Activated B cell treated with CpG ODN at 0.5 μM for 24 hours (primary cell): Measurements from ENCODE around the gene FXN. TPM values are rescaled to one million over a fixed set of nuclear protein-coding genes. Genes with fewer than 3 reads are reported as not detected.

Source experiments
- ATAC-seq: fragments of 200-7000 bp; cut with Tn5 transposase; one replicate; pipeline ENCODE4 v1.10.0; 2021; ENCODE audit warnings: low read depth, mild to moderate bottlenecking, moderate library complexity
- CTCF ChIA-PET: fragments of 350-600 bp; sonication (Branson Sonifier 250); formaldehyde crosslinking; loops from one replicate; lab custom pipeline; 2021; ENCODE audit warnings: antibody characterized with exemption; lab: Charles Lee
- POLR2A ChIA-PET: fragments of 350-600 bp; sonication (Branson Sonifier 250); formaldehyde crosslinking; loops from one replicate; lab custom pipeline; 2021; ENCODE audit warnings: antibody characterized with exemption; lab: Charles Lee
- DNase-seq: peaks from one replicate; pipeline ENCODE4 v3.0.0; 2022
- H3K27ac Mint-ChIP-seq: one replicate; pipeline ENCODE4 v1.8.0; 2020; ENCODE audit warnings: mixed read lengths
- H3K27me3 Mint-ChIP-seq: one replicate; pipeline ENCODE4 v1.8.0; 2021; ENCODE audit warnings: mixed read lengths
- H3K36me3 Mint-ChIP-seq: one replicate; pipeline ENCODE4 v1.8.0; 2021; ENCODE audit warnings: low read depth, mixed read lengths
- H3K4me1 Mint-ChIP-seq: one replicate; pipeline ENCODE4 v1.8.0; 2021; ENCODE audit warnings: mixed read lengths
- H3K4me3 Mint-ChIP-seq: one replicate; pipeline ENCODE4 v1.8.0; 2020; ENCODE audit warnings: mild to moderate bottlenecking, mixed read lengths
- H3K9me3 Mint-ChIP-seq: one replicate; pipeline ENCODE4 v1.8.0; 2020; ENCODE audit warnings: mixed read lengths
- intact Hi-C: fragments of 100-400 bp; cut with micrococcal nuclease; formaldehyde crosslinking; loops from one replicate; pipeline ENCODE4 v1.15.1; 2024
- total RNA-seq: library from RNA; stranded (reverse); gene quantifications from 2 replicates; pipeline ENCODE4 v1.2.3, GENCODE V29; 2022
- TF ChIP-seq, protein P1 (sequence below): fragments of 200-600 bp; IDR thresholded peaks from one replicate; pipeline ENCODE4 v1.8.0; 2022; ENCODE audit warnings: antibody characterized with exemption, mild to moderate bottlenecking

Gene FXN
- total RNA-seq, 1 donor from 2014 or later, result 17.7 TPM

GRCh38 chr9:69118656-69119055 is 83.1 kb downstream of the FXN start:
- no peaks in the 10 kb centered on the region for H3K27me3 Mint-ChIP-seq
- ATAC-seq (no peak), DNase-seq (no peak)
- H3K9me3 Mint-ChIP-seq, result no peaks in the 10 kb centered on the region
- no peak overlapping the region for H3K27ac Mint-ChIP-seq
- ChIA-PET CTCF (no interaction called here), POLR2A (interaction anchor here (0.6 kb wide), 1 partner anchor 16 kb away, joined by 4 read pairs; no protein-coding TSS in a partner anchor)
- H3K4me1 Mint-ChIP-seq, result peaks cover 18% of the 10 kb centered on the region
- TF ChIP-seq, protein P1, sequence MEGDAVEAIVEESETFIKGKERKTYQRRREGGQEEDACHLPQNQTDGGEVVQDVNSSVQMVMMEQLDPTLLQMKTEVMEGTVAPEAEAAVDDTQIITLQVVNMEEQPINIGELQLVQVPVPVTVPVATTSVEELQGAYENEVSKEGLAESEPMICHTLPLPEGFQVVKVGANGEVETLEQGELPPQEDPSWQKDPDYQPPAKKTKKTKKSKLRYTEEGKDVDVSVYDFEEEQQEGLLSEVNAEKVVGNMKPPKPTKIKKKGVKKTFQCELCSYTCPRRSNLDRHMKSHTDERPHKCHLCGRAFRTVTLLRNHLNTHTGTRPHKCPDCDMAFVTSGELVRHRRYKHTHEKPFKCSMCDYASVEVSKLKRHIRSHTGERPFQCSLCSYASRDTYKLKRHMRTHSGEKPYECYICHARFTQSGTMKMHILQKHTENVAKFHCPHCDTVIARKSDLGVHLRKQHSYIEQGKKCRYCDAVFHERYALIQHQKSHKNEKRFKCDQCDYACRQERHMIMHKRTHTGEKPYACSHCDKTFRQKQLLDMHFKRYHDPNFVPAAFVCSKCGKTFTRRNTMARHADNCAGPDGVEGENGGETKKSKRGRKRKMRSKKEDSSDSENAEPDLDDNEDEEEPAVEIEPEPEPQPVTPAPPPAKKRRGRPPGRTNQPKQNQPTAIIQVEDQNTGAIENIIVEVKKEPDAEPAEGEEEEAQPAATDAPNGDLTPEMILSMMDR, result no peak
- intact Hi-C loops, result no loop called here
- H3K4me3 Mint-ChIP-seq, result no peak overlapping the region
- no peaks in the 10 kb centered on the region for H3K36me3 Mint-ChIP-seq

GRCh38 chr9:69120380-69121154 is 85.0 kb downstream of the FXN start:
- Mint-ChIP-seq H3K27me3 (no peaks in the 10 kb centered on the region), H3K4me3 (peak overlapping the region; percentile 80), H3K36me3 (no peaks in the 10 kb centered on the region), H3K9me3 (no peaks in the 10 kb centered on the region), H3K27ac (no peak overlapping the region), H3K4me1 (peaks cover 18% of the 10 kb centered on the region)
- DNase-seq (no peak), ATAC-seq (no peak)
- CTCF ChIA-PET, result no interaction called here
- intact Hi-C loops, result loop anchor here (5.0 kb wide), 3 partner anchors 57 to 83 kb away; partner anchors contain the start of gene FXN
- POLR2A ChIA-PET, result interaction anchor here (0.7 kb wide), 1 partner anchor 11 kb away, joined by 8 read pairs; no protein-coding TSS in a partner anchor
- TF ChIP-seq, protein P1, result no peak

DNA sequence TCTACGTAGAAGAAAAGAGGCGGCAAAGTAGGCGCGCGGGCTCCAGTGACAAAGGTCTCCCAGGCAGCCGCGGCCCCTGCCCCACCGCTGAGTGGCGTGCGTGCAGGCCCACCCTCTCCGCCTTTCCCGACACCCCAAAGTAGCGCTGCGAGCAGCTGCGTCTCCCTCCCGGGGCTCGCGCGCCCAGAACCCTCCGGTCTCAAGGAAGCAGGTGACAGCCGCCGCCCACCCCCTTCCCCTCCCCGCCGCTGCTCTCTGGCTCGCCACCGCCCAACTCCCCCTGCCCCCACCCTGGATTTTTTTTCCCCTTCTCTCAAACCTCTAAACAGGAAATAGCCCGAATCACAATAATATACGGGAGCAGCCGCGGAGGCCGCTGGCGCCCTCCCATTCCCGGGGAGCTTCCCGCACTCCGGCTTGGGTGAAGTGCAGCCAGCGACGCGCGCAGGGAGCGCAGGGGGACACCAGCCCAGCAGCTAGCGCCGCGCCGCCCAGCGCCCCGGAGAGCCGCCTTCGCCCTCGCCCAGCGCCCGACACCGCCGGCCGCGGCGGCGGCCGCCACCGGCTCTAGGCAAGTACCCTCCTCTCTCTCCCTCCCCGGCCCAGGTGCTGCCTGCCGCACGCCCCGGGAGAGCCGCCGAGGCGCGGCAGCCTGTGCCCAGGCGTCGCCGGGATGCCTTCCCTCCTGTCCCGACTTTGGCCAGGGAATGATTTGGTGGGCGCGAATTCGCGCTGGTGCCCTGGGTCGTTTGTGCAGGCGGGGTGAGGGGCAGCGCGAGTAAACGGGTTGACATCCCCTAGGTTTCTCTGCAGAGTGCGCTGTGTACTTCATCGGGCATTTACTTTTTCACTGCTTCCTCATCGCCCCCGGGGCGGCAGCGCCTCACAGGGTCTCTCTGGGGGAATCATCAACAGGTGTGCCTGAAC is 85.9 kb downstream of the FXN start:
- ATAC-seq, result peak; percentile 58
- Mint-ChIP-seq H3K9me3 (no peaks in the 10 kb centered on the region), H3K27ac (no peak overlapping the region), H3K4me1 (peaks cover 18% of the 10 kb centered on the region), H3K27me3 (no peaks in the 10 kb centered on the region), H3K36me3 (no peaks in the 10 kb centered on the region), H3K4me3 (peak overlapping the region; percentile 92)
- TF ChIP-seq, protein P1, result no peak
- ChIA-PET CTCF (interaction anchor here (1.0 to 1.1 kb wide), 2 partner anchors 86 to 301 kb away, joined by 3 to 4 read pairs; partner anchors contain the start of gene FXN), POLR2A (interaction anchor here (0.7 to 1.0 kb wide), 2 partner anchors 10 to 14 kb away, joined by 3 to 8 read pairs; no protein-coding TSS in a partner anchor)
- intact Hi-C loops, result loop anchor here (5.0 kb wide), 3 partner anchors 56 to 84 kb away; partner anchors contain the start of gene FXN
- DNase-seq, result peak; percentile 45

DNA sequence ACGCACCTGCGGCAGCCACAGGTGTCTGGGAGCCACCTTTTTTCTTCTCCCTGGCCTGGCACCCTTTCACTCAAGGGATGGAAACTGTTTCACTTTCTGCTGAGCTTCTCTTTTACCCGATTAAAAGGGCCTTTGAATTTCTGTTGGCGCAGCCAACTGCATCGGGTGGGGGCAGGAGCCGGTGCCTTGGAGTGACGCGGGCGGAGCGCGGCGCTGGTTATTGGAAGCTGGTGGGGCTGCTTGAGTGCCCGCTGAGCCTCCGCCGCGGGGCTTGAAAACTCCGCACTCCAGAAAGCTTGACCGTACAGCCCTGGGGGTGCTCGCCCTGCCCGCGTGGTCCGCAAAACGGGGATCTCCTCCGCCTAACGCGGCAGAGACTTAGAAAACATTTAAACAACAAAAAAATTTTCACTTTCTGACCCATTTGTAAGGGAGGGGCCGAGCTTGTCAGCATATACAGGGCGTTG is 86.6 kb downstream of the FXN start:
- ATAC-seq (peak; percentile 74), DNase-seq (peak; percentile 33)
- no peaks in the 10 kb centered on the region for H3K9me3 Mint-ChIP-seq
- H3K4me3 Mint-ChIP-seq, result peak overlapping the region; percentile 92
- no peaks in the 10 kb centered on the region for H3K27me3 Mint-ChIP-seq
- ChIA-PET POLR2A (interaction anchor here (1.0 kb wide), 1 partner anchor 13 kb away, joined by 3 read pairs; no protein-coding TSS in a partner anchor), CTCF (interaction anchor here (1.0 to 1.1 kb wide), 2 partner anchors 87 to 300 kb away, joined by 3 to 4 read pairs; partner anchors contain the start of gene FXN)
- peaks cover 18% of the 10 kb centered on the region for H3K4me1 Mint-ChIP-seq
- H3K27ac Mint-ChIP-seq, result peak overlapping the region; percentile 30
- intact Hi-C loops, result loop anchor here (5.0 kb wide), 3 partner anchors 55 to 85 kb away; partner anchors contain the start of gene FXN
- H3K36me3 Mint-ChIP-seq, result no peaks in the 10 kb centered on the region
- TF ChIP-seq, protein P1, result no peak
